Heart right ventricle (tissue), 16 donors: Measurements from ENCODE around the gene MAN1C1. TPM values are rescaled to one million over a fixed set of nuclear protein-coding genes. Genes with fewer than 3 reads are reported as not detected.

Source experiments
- ATAC-seq, 8 donors: fragments of 200-7000 bp; cut with Tn5 transposase; one replicate each; pipeline ENCODE4 v1.9.1; 2020; ENCODE audit warnings: mild to moderate bottlenecking in 8 of 8, moderate library complexity in 8 of 8, moderate number of reproducible peaks in 1 of 8
- DNase-seq, 2 donors: peaks; one replicate each; pipeline ENCODE4 v3.0.0-alpha.2; 2020
- H3K27ac ChIP-seq, 10 donors: fragments of 200-600 bp; sonication (generic) in 2 of 10; one replicate each; pipeline versions ENCODE4 v1.5.0 to v1.8.0; 2020 to 2022; ENCODE audit warnings: mild to moderate bottlenecking in 3 of 10
- H3K27me3 ChIP-seq, 7 donors: fragments of 200-600 bp; one replicate each; pipeline ENCODE4 v1.8.0; 2021 to 2022; ENCODE audit warnings: mild to moderate bottlenecking in 2 of 7
- H3K36me3 ChIP-seq, 9 donors: fragments of 200-600 bp; sonication (generic) in 1 of 9; one replicate each; pipeline versions ENCODE4 v1.5.0 to v1.8.0; 2020 to 2022; ENCODE audit warnings: mild to moderate bottlenecking in 2 of 9
- H3K4me1 ChIP-seq, 9 donors: fragments of 200-600 bp; sonication (generic) in 1 of 9; one replicate each; pipeline versions ENCODE4 v1.5.0 to v1.8.0; 2020 to 2022; ENCODE audit warnings: mild to moderate bottlenecking in 4 of 9
- H3K4me3 ChIP-seq, 10 donors: fragments of 200-600 bp; sonication (generic) in 2 of 10; one replicate each; pipeline versions ENCODE4 v1.5.0 to v1.8.0; 2020 to 2022; ENCODE audit warnings: mild to moderate bottlenecking in 7 of 10, moderate library complexity in 2 of 10
- H3K9me3 ChIP-seq, 11 donors: fragments of 200-600 bp in 10 of 11; sonication (generic) in 2 of 11; one replicate each; pipeline versions ENCODE4 v1.5.0 to v1.8.0; 2013 to 2022; ENCODE audit warnings: mild to moderate bottlenecking in 2 of 11, control low read depth in 1 of 11, moderate library complexity in 1 of 11
- WGBS, 2 donors: extraction: QIAGEN DNeasy Blood & Tissue Kit; methylation state at CpG; one replicate each; pipeline ENCODE4 v1.1.7; 2013; ENCODE audit warnings: inconsistent platforms in 1 of 2; 5-methylcytosine and 5-hydroxymethylcytosine counted together
- intact Hi-C, 10 donors: fragments of 100-400 bp; cut with DNase I; formaldehyde crosslinking; loops; one replicate each; pipeline versions ENCODE4 v1.11.1 to v1.14.2; 2022
- polyA plus RNA-seq, 2 donors: library from polyadenylated mRNA; stranded (reverse); fragments of 200-250 nt; gene quantifications; one replicate each; pipeline ENCODE4 v1.2.3, GENCODE V29; 2013
- total RNA-seq, 10 donors: library from RNA; stranded (reverse); fragmentation: NEBNext Ultra II Directional in 3 of 10; extraction: Animal tissue kit (Norgen Biotek cat#: 25700) in 3 of 10; gene quantifications; one replicate each; pipeline versions ENCODE4 v1.2.1 to v1.2.4, GENCODE V29; 2021 to 2023
- TF ChIP-seq, protein P1 (sequence below), 9 donors: fragments of 200-600 bp; sonication (generic) in 2 of 9; IDR thresholded peaks; one replicate each; pipeline versions ENCODE4 v1.5.0 to v1.8.0; 2021 to 2022; ENCODE audit warnings: antibody characterized with exemption in 9 of 9, mild to moderate bottlenecking in 5 of 9, moderate library complexity in 1 of 9
- donor health status: Arrhythmogenic right ventricular cardiomyopathy.
- donor health status: ischemic (EF 13 %, LVEDD 7.1; RV severe dilation, severe dysfunction).
- donor health status: healthy with polysubstance abuse.
- donor health status: DM: no; HTN: yes; CAD: no.
- donor health status: DM: no; HTN: no; CAD: no.
- donor health status: ischemic (EF 25% LVEDD 6.9; RV normal size, moderate dysfunction).
- donor health status: ischemic (EF 25% LVEDD 5.7; RV mildly dilated, moderate dysfunction).
- donor health status: healthy.
- donor health status: DM: yes; HTN: yes; CAD: no.
- donor health status: Ischemic cardiomyopathy.
- donor health status: ischemic (EF 35%, LVEDD 5.7; RV mildly dilated, moderate dysfunction).
- donor health status: nonischemic (EF 11% LVEDD 7.7; RV severe dilation, severe dysfunction).
- donor health status: DM: yes; HTN: yes; CAD: no.
- donor health status: PGD.
- donor health status: ischemic (EF 29% LVEDD 5.4; RV normal size, mild dysfunction).
- donor health status: nonischemic (EF 23%, LVEDD 6.1; RV moderate dilation, normal function).

The MAN1C1 gene
- total and polyA plus RNA-seq, 12 donors = 9.7 to 23.4 (median 13.4) TPM

DNA sequence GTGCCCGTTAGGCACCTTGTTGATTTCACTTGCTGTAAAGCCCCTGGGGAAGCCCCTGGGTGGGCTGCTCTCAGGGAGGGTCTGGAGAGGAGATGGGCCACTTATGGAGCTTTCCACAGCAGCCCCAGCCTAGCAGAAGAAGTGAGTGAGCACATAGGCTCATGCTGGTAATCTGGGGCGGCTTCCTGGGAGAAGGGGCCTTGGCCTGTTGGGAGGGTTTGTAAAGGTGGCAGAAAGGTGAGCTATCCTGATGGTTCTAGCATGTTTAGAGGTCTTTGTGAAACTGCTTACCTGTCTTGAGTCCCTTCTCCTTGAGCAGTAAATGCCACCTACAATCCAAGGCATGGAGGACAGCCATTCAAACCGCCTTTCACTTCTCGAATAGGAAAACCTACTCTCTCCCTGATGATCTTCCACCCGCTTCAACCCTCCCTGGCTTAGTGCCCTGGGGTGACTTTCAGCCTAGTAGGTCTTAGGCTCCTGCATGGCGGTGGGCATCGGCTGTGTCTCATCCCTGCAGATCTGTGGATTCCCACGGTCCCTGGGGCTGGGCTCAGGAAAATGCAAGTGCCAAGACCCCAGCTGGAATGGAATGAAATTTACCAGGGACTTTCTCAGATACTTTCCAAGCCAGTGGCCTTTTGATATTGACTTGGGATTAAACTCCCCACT lies 95.8 kb downstream of the MAN1C1 start:
- peaks cover 0 to 3% (median 0%) of the 10 kb centered on the region in 11 donors for H3K9me3 ChIP-seq
- peak overlapping the region in 1 of 10 donors; percentile 57 for H3K27ac ChIP-seq
- H3K4me3 ChIP-seq = no peak overlapping the region
- no peak for DNase-seq
- H3K4me1 ChIP-seq = peaks cover 0 to 28% (median 16%) of the 10 kb centered on the region in 9 donors
- no peaks in the 10 kb centered on the region for H3K27me3 ChIP-seq
- H3K36me3 ChIP-seq = no peaks in the 10 kb centered on the region
- WGBS, 2 donors = 84 to 97% methylated on average over 8 of the region's 8 CpGs
- no peak for ATAC-seq
- intact Hi-C loops = no loop called here
- TF ChIP-seq, protein P1, sequence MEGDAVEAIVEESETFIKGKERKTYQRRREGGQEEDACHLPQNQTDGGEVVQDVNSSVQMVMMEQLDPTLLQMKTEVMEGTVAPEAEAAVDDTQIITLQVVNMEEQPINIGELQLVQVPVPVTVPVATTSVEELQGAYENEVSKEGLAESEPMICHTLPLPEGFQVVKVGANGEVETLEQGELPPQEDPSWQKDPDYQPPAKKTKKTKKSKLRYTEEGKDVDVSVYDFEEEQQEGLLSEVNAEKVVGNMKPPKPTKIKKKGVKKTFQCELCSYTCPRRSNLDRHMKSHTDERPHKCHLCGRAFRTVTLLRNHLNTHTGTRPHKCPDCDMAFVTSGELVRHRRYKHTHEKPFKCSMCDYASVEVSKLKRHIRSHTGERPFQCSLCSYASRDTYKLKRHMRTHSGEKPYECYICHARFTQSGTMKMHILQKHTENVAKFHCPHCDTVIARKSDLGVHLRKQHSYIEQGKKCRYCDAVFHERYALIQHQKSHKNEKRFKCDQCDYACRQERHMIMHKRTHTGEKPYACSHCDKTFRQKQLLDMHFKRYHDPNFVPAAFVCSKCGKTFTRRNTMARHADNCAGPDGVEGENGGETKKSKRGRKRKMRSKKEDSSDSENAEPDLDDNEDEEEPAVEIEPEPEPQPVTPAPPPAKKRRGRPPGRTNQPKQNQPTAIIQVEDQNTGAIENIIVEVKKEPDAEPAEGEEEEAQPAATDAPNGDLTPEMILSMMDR (IDR thresholded peaks at IDR 0.05) = no peak

DNA sequence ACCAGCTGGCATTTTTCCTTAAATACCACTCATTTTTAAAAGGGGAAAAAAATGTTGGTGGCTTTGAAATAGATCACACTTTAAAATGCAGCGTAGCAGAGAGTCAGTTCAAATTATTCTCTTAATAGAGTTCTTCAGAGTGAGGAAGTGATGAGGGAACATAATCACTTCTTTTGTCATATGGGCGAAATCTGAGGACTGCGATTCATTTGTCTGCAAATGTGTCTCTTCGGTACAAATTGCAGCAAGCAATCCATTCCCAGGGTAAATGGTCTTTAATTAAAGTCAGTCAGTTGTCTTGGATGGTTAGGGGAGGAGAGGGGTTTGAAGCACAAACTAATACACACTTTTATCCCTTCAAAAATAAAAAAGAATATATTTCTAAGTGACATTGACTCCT lies 97.4 kb downstream of the MAN1C1 start:
- 89 to 91% methylated on average over 4 of the region's 4 CpGs for WGBS, 2 donors
- Histone ChIP-seq H3K36me3 (no peaks in the 10 kb centered on the region), H3K4me3 (no peak overlapping the region), H3K27ac (no peak overlapping the region), H3K9me3 (peaks cover 0 to 3% (median 0%) of the 10 kb centered on the region in 11 donors), H3K27me3 (no peaks in the 10 kb centered on the region), H3K4me1 (peaks cover 0 to 13% (median 1%) of the 10 kb centered on the region in 9 donors)
- TF ChIP-seq, protein P1 (IDR thresholded peaks at IDR 0.05) = no peak
- DNase-seq (no peak), ATAC-seq (no peak)
- intact Hi-C loops = no loop called here

DNA sequence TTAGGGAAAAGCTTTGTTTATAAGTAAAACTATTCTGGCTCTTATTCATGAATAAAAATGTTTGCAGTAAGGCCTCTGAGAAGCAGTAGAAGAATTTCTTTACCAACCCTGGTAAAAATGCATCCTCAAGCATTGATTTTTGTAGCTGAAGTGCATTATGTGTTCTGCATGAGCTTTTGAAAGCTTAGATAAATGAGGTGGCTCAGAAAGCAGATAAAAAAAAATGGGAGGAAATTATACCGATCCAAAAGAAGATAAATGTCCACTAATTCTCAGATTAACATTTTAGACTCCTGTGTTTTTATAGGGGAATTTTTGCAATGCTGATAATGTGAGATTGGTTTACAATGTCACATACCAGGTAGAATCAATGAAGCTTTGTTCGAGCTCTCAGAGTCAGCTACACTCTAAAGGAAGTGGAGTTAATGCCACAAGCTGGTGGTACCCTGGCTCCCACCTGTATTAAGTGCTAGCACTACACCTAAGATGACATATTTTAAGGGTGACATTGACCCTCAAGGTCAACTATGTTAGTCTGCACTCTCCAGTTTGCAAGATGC lies 97.9 kb downstream of the MAN1C1 start:
- H3K27ac ChIP-seq = no peak overlapping the region
- no peak for DNase-seq
- intact Hi-C loops = no loop called here
- WGBS, 2 donors = 64 to 70% methylated on average over 2 of the region's 2 CpGs
- H3K27me3 ChIP-seq = no peaks in the 10 kb centered on the region
- peaks cover 0 to 3% (median 0%) of the 10 kb centered on the region in 11 donors for H3K9me3 ChIP-seq
- H3K4me3 ChIP-seq = no peak overlapping the region
- H3K4me1 ChIP-seq = peaks cover 0 to 13% (median 0%) of the 10 kb centered on the region in 9 donors
- H3K36me3 ChIP-seq = no peaks in the 10 kb centered on the region
- TF ChIP-seq, protein P1 (IDR thresholded peaks at IDR 0.05) = no peak
- no peak for ATAC-seq

DNA sequence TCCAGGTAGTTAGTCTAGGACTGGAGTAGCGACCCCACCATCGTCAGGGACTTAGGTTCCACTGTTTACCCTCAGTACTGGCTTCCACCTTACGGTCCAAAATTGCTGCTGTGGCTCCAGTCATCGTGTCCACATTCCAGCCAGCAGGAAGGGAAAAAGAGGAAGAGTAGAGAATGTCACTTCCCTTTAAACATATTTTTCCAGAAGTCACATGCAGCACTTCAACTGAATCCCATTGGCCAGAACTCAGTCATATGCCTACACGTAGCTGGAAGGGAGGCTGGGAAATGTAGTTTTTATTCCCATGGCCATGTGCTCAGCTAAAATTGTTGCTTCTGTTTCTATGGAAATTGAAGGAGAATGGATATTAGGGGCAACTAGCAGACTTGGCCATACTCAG lies 99.3 kb downstream of the MAN1C1 start:
- Histone ChIP-seq H3K27ac (no peak overlapping the region), H3K36me3 (no peaks in the 10 kb centered on the region), H3K9me3 (peaks cover 0 to 3% (median 0%) of the 10 kb centered on the region in 11 donors), H3K4me1 (peaks cover 0 to 13% (median 0%) of the 10 kb centered on the region in 9 donors), H3K4me3 (no peak overlapping the region), H3K27me3 (no peaks in the 10 kb centered on the region)
- 95% methylated on average over 5 of the region's 5 CpGs for WGBS, 2 donors
- intact Hi-C loops = no loop called here
- ATAC-seq (peak in 1 of 8 donors; percentile 43), DNase-seq (no peak)
- TF ChIP-seq, protein P1 (IDR thresholded peaks at IDR 0.05) = no peak
